HG03460 (cell line): ENCODE results near the gene OSMR.

Source experiments
- ATAC-seq: cut with Tn5 transposase; IDR thresholded peaks from one replicate; pipeline ENCODE4 v1.9.1; 2021; ENCODE audit not compliant: unreplicated experiment

The OSMR gene

DNA sequence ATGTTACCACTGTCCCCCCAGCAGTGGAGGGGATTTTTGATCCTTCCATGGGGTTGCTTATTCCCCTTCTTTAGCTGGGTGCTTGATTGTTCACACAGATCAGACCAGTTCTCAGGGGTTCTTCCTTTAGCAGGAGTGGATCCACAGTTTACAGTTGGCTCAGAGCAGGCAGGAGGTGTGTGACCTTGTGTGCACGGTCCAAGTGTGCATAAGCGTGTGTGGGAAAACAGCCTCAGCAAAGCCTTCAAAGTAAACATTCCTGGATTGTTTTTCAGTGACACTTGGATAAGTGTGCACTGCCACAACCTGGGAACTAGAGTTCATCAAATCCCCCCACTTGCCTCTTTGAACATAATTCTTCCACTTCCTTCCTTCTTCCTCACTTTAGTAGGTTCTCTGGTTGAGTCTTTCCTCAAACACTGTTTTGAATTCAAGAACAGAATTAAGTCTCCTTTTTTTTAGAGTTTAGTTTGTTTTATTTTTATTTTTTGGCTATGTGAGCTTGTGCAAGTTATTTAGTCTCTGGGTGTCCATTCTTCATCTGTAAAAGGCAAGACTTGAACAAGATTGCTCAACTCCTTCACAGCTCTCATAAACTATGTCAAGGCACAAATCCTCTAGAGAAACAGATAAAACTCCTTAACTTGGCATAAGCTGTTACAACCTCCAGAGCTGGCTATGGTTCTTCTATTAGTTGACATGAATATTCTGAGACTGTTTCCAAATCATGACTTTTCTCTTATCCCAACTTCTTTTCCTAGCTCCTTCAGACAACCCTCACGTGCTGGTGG lies 78.0 kb downstream of the OSMR start:
- no peak for ATAC-seq

DNA sequence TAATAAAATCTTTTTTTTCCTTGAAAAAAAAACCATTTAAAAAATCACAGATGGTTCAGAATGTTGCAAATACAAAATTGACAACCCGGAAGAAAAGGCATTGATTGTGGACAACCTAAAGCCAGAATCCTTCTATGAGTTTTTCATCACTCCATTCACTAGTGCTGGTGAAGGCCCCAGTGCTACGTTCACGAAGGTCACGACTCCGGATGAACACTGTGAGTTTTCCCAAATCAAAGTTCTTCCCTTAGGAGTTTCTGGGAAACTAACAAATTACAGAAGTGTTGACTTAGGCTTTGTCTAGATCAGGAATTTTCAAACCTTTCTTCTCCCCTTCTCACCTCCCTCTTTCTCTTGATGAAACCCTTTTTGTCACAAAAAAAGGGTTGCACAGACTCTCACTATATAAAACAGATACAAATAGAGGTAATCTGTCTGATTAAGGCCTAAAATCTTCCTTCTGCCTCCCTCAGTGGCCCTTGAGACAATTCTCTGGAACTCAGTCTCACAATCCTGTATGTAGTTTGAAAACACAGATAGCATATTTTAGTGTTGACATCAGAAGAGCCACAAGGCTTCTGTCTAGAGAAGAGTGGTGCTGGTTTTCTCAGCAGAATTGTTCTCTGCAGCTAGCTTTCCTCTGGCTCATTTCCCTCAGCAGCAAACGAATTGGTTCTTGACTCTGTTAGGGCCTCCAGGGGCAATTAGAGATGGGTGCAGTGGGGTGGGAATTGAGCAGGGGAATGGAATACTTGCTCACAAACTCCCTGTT lies 79.5 kb downstream of the OSMR start:
- no peak for ATAC-seq

DNA sequence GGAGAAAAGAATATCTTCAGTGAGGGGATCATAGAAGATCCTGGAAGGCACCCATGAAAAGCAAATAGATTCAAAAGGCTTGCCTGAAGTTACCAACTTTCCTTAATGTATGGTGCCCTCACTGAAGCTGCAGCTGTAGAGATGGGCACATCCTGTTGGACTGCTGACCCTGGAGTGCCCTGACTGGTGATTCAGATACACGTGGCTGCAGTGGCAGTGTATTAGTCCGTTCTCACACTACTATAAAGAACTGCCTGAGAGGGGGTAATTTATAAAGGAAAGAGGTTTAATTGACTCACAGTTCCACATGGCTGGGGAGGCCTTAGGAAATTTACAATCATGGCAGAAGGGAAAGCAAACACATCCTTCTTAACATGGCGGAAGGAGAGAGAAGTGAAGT lies 80.3 kb downstream of the OSMR start:
- no peak for ATAC-seq

DNA sequence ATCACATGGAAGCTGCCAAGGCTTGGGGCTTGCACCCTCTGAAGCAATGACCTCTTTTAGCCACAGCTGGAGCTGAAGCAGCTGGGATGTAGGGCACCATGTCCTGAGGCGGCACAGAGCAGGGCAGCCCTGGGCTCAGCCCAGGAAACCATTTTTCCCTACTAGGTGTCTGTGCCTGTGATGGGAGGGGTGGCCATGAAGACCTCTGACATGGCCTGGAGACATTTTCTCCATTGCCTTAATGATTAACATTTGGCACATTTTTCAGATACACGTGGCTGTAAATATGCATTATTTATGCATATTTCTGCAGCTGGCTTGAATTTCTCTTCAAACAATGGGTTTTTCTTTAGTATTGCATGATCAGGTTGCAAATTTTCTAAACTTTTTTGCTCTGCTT lies 81.7 kb downstream of the OSMR start:
- no peak for ATAC-seq

DNA sequence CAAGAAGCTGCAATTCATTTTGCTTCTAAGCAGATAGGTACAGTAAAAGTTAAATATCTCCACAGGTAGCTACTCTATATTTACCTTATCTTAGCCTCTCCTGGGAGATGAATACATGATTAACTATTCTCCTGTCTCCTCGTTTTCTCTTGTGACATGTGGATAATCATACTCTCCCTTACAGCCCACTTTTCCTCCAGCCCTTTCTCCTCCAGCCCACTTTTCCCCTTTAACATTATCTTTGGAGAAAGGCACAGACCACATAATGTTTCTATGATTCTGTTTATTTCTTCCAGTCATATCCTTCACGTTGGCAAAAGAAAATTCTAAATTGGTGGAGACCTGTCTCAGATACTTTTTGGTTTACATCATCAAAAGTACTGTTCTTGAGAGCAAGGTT lies 84.0 kb downstream of the OSMR start:
- no peak for ATAC-seq

DNA sequence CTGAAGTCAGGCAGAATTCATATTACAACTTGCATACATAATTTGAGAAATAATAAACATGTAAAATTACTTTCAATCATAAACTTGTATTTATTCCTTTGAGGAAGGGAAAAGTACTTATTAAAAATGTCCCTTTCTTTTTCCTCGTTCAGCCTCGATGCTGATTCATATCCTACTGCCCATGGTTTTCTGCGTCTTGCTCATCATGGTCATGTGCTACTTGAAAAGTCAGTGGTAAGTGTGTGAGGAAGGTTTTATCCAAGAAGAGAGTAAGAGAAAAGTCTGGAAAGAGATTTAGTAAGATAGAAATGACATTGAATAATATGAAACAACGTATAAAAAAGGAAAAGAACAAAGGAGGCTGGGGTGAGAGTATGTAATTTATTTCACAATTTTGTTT lies 85.9 kb downstream of the OSMR start:
- no peak for ATAC-seq

DNA sequence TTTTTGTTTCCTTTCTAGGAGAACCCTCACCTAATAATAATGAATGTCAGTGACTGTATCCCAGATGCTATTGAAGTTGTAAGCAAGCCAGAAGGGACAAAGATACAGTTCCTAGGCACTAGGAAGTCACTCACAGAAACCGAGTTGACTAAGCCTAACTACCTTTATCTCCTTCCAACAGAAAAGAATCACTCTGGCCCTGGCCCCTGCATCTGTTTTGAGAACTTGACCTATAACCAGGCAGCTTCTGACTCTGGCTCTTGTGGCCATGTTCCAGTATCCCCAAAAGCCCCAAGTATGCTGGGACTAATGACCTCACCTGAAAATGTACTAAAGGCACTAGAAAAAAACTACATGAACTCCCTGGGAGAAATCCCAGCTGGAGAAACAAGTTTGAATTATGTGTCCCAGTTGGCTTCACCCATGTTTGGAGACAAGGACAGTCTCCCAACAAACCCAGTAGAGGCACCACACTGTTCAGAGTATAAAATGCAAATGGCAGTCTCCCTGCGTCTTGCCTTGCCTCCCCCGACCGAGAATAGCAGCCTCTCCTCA lies 87.1 kb downstream of the OSMR start:
- no peak for ATAC-seq

DNA sequence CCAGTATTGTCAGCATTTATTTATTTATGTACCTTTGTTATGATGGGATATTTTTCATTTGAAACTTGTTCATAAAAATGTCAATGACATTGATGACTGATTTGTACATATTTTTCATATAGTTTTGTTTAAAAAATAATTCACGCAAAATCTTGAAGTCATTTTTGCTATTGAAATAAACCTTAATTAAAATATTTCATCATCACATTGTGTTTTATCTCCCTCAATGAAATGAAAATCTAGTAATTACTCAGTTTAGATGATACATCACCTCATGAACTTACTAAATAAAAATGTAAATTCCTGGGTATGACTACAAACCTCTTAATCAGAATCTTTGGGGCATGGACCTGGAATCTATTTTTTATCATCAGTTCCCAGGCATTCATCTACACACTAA lies 89.6 kb downstream of the OSMR start:
- ATAC-seq = no peak

DNA sequence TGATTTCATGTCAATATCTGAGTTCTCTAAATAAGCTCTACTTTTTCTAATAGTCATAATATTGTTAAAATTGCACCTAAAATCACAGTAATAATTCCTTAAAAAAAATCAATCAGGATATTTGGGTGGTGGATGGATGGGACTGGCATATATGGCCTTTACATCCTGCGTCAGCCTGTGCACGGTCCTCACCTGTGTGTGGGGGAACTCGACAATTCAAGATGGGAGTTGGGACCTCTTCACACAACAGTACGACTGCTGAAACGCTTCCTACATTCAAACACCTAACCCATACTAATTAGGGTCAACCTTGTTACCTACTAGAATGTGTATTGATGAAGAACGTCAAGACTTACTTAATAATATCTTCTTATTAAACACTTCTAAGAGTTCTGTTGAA lies 90.5 kb downstream of the OSMR start:
- ATAC-seq = no peak

DNA sequence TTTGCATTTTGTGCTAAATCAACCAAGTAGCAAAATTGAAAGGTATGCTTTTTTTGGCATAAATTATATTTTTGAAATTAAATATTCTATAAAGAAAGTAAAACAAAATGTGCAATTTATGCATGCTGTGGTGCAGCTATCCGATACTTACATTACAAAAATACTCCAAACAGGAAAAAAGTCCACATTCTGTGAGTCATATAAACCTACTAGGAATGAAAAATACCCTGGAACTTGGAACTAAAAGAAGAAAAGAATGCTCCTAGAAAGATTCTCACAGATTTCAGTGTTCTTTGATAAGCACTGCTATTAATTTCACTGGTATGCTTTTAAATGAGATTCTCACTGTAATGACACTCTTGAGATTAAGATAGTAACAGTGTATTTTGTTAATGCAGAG lies 92.6 kb downstream of the OSMR start:
- ATAC-seq = no peak

DNA sequence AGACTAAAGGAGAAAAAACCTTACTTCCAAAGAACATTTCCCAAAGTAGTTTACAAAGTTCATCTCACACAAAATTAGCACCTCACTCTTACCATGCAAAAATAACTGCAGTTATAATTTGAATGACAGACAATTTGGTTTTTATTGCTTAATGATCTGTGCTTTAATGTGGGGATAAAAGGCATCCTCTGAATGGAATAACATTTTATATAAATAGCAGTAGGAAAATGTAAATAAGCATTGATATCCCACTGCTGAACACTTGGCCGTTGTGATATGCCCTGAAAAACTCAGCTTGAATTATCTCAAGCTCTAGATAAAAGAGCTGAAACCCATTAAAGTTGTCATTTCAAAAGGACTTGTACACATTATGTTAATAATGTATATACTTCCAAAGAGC lies 93.2 kb downstream of the OSMR start:
- no peak for ATAC-seq

DNA sequence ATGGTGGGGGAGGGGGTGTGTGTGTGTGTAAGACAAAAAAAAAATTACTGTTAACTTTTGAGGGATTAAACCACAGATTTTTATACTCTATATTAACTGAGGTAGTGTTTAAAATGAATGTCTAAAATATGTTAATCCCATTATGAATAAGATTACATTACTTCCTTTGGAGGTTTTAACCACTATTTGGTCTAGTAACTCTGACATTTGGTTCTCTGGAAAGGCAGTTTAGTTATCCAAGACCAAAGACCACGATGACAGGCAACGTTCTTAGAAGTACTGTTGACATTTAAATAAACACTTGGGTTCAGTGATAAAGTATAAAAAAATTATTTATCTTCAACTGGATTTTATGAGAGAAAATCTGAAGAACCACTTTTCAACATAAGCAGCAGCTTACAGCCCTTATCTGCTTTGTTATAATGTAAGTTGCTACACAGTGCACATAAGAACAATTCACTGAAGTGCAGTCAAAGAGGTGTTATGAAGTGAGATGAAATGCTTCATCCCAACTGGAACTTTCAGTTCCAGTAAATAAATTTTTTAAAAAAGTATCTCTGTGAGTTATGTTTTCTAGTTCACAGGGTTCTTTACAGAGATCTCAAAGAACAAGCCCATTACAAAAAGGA lies 94.5 kb downstream of the OSMR start:
- ATAC-seq = no peak

DNA sequence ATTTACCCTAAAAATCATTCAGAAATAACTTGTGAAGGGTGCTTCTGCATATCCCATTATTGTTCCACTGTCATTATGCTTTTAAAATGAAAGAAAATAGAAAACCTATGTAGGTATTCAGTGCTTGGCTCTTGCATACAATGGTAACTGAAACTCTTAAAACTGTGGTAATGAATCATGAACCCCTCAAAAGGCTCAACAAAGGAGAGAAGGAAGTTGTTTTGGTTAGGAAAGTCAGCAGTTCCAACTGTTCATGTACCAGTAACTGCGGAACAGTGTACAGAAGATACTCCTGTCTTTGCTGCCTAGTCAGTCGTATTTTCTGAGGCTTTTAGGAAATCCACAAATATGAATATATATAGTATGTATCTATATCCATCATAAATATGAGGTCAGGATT lies 96.1 kb downstream of the OSMR start:
- no peak for ATAC-seq

DNA sequence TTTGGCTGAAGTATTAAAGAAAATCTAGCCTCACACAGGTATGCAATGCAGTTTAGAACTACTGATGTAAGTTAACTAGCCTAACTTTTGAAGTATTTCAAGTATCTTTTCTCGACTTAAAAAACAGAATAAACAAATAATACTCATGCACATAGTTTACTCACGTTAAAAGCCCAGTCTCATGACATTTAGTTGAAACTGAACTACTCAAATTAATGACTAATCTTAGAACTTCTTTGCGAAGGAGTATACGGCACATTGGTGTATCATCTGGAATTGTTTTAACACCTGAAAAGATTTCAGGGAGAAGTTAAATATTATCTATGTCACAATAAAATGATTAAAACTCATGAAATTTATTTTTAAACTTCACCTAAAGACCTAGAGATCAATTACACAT lies 98.5 kb downstream of the OSMR start:
- no peak for ATAC-seq

DNA sequence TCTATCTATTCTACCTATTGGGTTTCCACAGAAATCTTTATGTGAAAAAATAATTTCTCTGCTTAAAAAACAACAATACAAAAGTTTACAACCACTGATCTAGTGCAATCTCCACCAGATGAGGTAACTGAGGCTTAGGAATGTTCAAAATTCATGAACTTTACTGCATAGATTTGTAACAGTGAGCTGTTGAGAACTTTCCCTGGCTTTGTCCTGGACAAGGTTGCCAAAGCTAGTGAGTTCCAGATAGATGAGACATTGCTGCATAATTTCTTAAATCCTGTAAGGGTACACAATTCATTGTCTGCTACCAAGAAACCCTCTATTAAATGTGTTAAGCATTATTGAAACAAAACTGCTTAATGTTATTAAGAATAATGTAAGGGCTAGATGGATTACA lies 102.7 kb downstream of the OSMR start:
- no peak for ATAC-seq

DNA sequence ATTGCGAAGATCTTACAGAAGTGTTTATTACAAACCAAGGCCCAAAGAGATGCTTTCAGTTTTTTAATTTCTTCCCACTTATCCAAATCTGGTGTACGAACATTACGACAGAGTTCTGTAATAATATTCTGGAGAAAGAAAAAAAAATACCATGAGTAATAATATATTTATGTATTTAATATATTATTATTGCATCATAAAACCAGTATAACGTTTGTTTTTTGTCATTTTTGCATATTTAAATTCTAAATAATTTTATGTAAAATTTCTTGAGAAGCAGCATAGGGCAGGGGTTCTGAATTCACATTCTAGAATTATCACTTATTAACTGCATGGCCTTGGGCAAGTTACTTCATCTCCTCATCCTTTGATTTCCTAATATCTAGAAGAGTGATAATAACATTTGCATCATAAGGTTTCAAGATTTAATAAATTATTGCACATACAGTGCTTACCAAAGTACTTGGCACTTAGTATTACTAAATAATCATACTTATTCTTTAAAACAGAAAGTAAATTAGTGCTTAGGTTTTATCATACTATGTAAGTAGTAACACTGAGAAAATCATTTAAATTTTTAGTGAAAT lies 107.7 kb downstream of the OSMR start:
- no peak for ATAC-seq

DNA sequence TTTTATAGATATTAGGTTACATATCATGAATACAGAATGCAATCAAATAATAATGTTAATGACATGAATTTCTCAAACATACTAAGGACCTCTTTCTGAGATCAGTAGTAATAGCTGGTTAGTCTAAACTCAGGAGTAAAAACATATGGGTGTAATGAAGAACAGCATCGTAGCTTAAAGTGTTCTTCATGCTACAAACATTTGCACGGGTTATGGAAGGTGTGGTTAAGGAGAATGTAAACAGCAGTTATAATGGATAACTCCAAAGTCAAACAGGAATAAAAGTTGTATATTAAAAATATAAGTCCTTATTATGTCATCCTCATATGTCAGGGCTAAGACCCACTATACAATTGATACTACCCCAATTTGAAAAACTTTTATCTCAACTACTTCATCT lies 115.9 kb downstream of the OSMR start:
- ATAC-seq = no peak

DNA sequence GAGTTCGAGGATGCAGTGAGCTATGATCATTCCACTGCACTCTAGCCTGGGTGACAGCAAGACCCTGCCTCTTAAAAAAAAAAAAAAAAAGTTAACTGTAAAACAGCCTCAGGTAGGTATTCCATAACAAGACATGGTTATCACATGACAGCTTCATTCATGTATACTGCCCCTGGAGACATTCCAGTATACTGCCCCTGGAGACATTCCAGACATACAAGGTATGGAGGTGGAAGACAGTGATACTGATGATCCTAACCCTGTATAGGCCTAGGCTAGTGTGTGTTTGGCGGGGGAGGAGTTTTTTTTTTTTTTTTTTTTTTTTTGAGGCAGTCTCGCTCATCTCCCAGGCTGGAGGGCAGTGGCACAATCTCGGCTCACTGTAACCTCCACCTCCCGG lies 122.9 kb downstream of the OSMR start:
- no peak for ATAC-seq

DNA sequence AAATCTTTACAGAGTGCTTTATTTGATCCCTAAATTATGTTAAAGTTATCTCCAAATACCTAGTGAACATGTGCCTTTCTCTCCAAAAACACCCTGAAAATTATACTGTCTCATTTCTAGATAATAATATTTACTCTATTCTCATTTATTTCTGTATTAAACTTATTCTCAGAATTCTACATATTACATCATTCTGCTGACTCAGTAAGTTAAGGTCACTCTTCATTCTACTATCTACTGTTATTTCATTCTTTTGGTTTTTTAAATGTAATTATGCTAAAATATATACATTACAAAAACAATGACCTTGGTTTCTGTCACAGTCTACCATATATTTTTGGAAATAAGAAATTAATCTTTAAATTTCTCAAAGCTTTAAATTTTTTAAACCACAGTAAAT lies 132.2 kb downstream of the OSMR start:
- ATAC-seq = no peak

DNA sequence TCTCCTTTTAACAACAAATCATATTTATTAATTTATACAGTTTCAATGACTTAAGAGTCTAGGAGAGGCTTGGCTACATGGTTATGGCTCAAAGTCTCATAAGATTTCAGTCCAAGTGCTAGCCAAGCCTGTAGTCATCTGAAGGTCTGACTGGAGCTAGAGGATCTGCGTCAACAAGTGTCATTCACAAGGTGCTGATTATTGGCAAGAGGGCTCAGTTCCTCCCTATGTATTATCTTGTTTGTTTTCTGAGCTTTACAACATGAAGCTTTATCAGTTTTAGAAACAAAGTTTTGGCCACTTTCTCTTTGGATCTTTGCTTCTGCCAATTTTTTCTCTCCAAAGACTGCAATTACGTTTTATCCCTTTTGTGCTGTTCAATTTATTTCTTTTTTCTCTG lies 133.7 kb downstream of the OSMR start:
- ATAC-seq = no peak
